K562 (cell line): Measurements from ENCODE around the gene C2orf72. TPM values are rescaled to one million over a fixed set of nuclear protein-coding genes. Genes with fewer than 3 reads are reported as not detected.
A peak's percentile ranks its signal among the peaks of the same experiment; 100 is the strongest.

ENCODE experiments used
- ATAC-seq: fragments of 200-7000 bp; cut with Tn5 transposase; 3 replicates; pipeline ENCODE4 v1.9.1; 2020; ENCODE audit warnings: moderate library complexity
- BruUV-seq: library from RNA; stranded (reverse); fragments of 400-500 nt; replicated peaks from 2 replicates; lab custom pipeline; 2021; lab: Mats Ljungman, UMichigan
- CTCF ChIA-PET: fragments of 300-600 bp; formaldehyde crosslinking; extraction: SDS; loops from one replicate; lab custom pipeline; 2021; ENCODE audit warnings: low intra/inter-chr PET ratio; lab: Yijun Ruan, JAX
- POLR2A ChIA-PET: fragments of 300-600, 350-650 bp; sonication (Branson Sonifier 250); formaldehyde crosslinking; extraction: SDS; loops from one replicate; lab custom pipeline; 2021; ENCODE audit warnings: antibody characterized with exemption, inconsistent platforms; lab: Yijun Ruan, JAX
- DNase-seq, 4 experiments: peaks; one replicate each; pipeline versions ENCODE4 v3.0.0 to v3.0.0-alpha.2; 2011 to 2018; ENCODE audit warnings: low spot score in 3 of 4, mixed read lengths in 3 of 4; ENCODE audit errors: extremely low read depth in 1 of 4
- FAIRE-seq: peaks from 2 replicates; lab custom pipeline; 2011; peaks lifted over from hg19 to GRCh38; lab: Jason Lieb, UNC
- H2AFZ ChIP-seq: 2 replicates; pipeline ENCODE4 v1.6.0; 2011; ENCODE audit warnings: low read depth, low read length, control low read depth, inconsistent platforms
- H3K27ac ChIP-seq: fragments of 200-600 bp; 3 replicates; pipeline ENCODE4 v1.8.0; 2011; ENCODE audit warnings: low read depth, mild to moderate bottlenecking, control low read depth, inconsistent platforms, low read length, moderate library complexity, mixed read lengths; ENCODE audit errors: extremely low read depth
- H3K27me3 ChIP-seq, 2 experiments: fragments of 300-600 bp in 1 of 2; 2 replicates in 1 of 2; 3 replicates in 1 of 2; pipeline versions ENCODE4 v1.6.0 to v1.8.0; 2011; ENCODE audit warnings: inconsistent platforms in 2 of 2, low read length in 2 of 2, mild to moderate bottlenecking in 1 of 2, mixed read lengths in 1 of 2, moderate library complexity in 1 of 2; ENCODE audit not compliant: control insufficient read depth in 2 of 2, insufficient read depth in 2 of 2
- H3K36me3 ChIP-seq: fragments of 300-600 bp; 3 replicates; pipeline ENCODE4 v1.8.0; 2011; ENCODE audit warnings: mild to moderate bottlenecking, low read length, inconsistent platforms; ENCODE audit not compliant: control insufficient read depth, insufficient read depth
- H3K4me1 ChIP-seq, 2 experiments: fragments of 200-600 bp in 1 of 2; replicated peaks in 1 of 2; 2 replicates in 1 of 2; 3 replicates in 1 of 2; pipeline versions ENCODE4 v1.5.1 to v1.8.0; 2011; ENCODE audit warnings: inconsistent platforms in 2 of 2, low read length in 2 of 2, mild to moderate bottlenecking in 1 of 2, mixed read lengths in 1 of 2, moderate library complexity in 1 of 2; ENCODE audit not compliant: control insufficient read depth in 2 of 2, insufficient read depth in 2 of 2
- H3K4me2 ChIP-seq: 2 replicates; pipeline ENCODE4 v1.6.1; 2011; ENCODE audit warnings: low read length, control low read depth, inconsistent platforms, mixed read lengths; ENCODE audit not compliant: insufficient read depth
- H3K4me3 ChIP-seq: fragments of 200-600 bp; sonication (generic), shearing (Covaris generic); 2 replicates; pipeline ENCODE4 v1.5.1; 2016; ENCODE audit warnings: control low read depth, inconsistent platforms
- H3K79me2 ChIP-seq: fragments of 200-600 bp; 3 replicates; pipeline ENCODE4 v1.8.0; 2011; ENCODE audit warnings: low read length, inconsistent platforms; ENCODE audit not compliant: control insufficient read depth, insufficient read depth
- H3K9ac ChIP-seq, 2 experiments: 2 replicates each; pipeline versions ENCODE4 v1.6.0 to v1.6.1; 2011; ENCODE audit warnings: low read depth in 2 of 2, low read length in 2 of 2, control low read depth in 1 of 2, inconsistent platforms in 1 of 2, mild to moderate bottlenecking in 1 of 2, mixed read lengths in 1 of 2; ENCODE audit not compliant: insufficient read depth in 1 of 2
- H3K9me1 ChIP-seq: one replicate; pipeline ENCODE4 v1.6.0; 2011; ENCODE audit warnings: inconsistent platforms, mild to moderate bottlenecking, low read length, moderate library complexity; ENCODE audit not compliant: control insufficient read depth, insufficient read depth
- H3K9me3 ChIP-seq: replicated peaks from 2 replicates; pipeline ENCODE4 v1.5.1; 2011; ENCODE audit warnings: low read depth, low read length, inconsistent platforms; ENCODE audit not compliant: control insufficient read depth, insufficient read depth
- H4K20me1 ChIP-seq: replicated peaks from 2 replicates; pipeline ENCODE4 v1.6.1; 2011; ENCODE audit warnings: low read length, inconsistent platforms, mixed read lengths; ENCODE audit not compliant: control insufficient read depth, insufficient read depth
- CBFA2T3 ChIP-seq: fragments of 450-650 bp; IDR thresholded peaks from 2 replicates; pipeline ENCODE4 v1.6.1; 2017
- CHD7 ChIP-seq: fragments of 200-600 bp; sonication (generic); IDR thresholded peaks from one replicate; pipeline ENCODE4 v1.6.1; 2012; ENCODE audit warnings: mild to moderate bottlenecking, low read depth, low read length, inconsistent platforms
- FOXK2 ChIP-seq, 2 experiments: fragments of 450-650 bp; IDR thresholded peaks in 1 of 2; conservative IDR thresholded peaks in 1 of 2; 2 replicates each; pipeline ENCODE4 v1.6.1; 2016; ENCODE audit warnings: low read depth in 2 of 2, mild to moderate bottlenecking in 1 of 2
- KLF13 ChIP-seq: fragments of 450-650 bp; IDR thresholded peaks from 2 replicates; pipeline ENCODE4 v1.6.1; 2016; ENCODE audit warnings: missing genetic modification characterization, low read depth, mild to moderate bottlenecking, missing compliant biosample characterization, moderate library complexity, borderline replicate concordance
- RCOR1 ChIP-seq, 2 experiments: IDR thresholded peaks; 2 replicates each; pipeline ENCODE4 v1.6.1; 2012; ENCODE audit warnings: low read depth in 2 of 2, low read length in 2 of 2, borderline replicate concordance in 1 of 2, improper control_type of control experiment in 1 of 2
- SETDB1 ChIP-seq: IDR thresholded peaks from one replicate; pipeline ENCODE4 v1.6.1; 2012; ENCODE audit warnings: low read length, control low read depth, inconsistent platforms
- SIX5 ChIP-seq, 2 experiments: IDR thresholded peaks; 2 replicates each; pipeline ENCODE4 v1.6.1; 2011; ENCODE audit warnings: low read length in 2 of 2, borderline replicate concordance in 1 of 2, low read depth in 1 of 2, mild to moderate bottlenecking in 1 of 2, moderate library complexity in 1 of 2; ENCODE audit not compliant: insufficient read depth in 1 of 2
- ZNF696 ChIP-seq: fragments of 250-450 bp; sonication (Bioruptor Pico); conservative IDR thresholded peaks from 2 replicates; pipeline ENCODE4 v1.4.0; 2020; ENCODE audit warnings: mild to moderate bottlenecking, moderate library complexity
- WGBS: fragments of 100-300 bp; shearing (Covaris generic); methylation state at CpG from one replicate; pipeline ENCODE4 v1.1.6; 2016; ENCODE audit warnings: low coverage, mixed read lengths; ENCODE audit not compliant: insufficient coverage; ENCODE audit errors: missing lambda C conversion rate; 5-methylcytosine and 5-hydroxymethylcytosine counted together
- in situ Hi-C: fragments of 300-500 bp; cut with MboI; formaldehyde crosslinking; loops from 4 replicates; pipeline ENCODE4 v1.15.0; 2018; ENCODE audit warnings: inconsistent platforms, mixed read lengths
- intact Hi-C: fragments of 100-400 bp; cut with micrococcal nuclease; formaldehyde crosslinking; loops from 2 replicates; pipeline ENCODE4 v1.14.2; 2022
- polyA plus RNA-seq, 8 experiments: library from polyadenylated mRNA; depleted of rRNA in 4 of 8; stranded (reverse) in 5 of 8; unstranded in 3 of 8; fragments of >200 nt; fragmentation: Nextera tagmentation in 2 of 8; fragmentation: Illumina TruSeq in 1 of 8; extraction: Ambion mirVana in 2 of 8; extraction: Trizol in 1 of 8; gene quantifications; 2 replicates each; pipeline versions ENCODE4 v1.2.1 to v1.2.3, GENCODE V29; 2011 to 2014; ENCODE audit warnings: inconsistent platforms in 1 of 8, missing spikeins in 1 of 8
- total RNA-seq, 7 experiments: library from RNA; depleted of rRNA in 6 of 7; stranded (reverse); fragments of >200 nt in 6 of 7; fragmentation: Illumina TruSeq in 2 of 7; extraction: Trizol in 2 of 7; gene quantifications; 2 replicates each; pipeline versions ENCODE4 v1.2.1 to v1.2.3, GENCODE V29; 2011 to 2021; ENCODE audit warnings: low replicate concordance in 1 of 7

C2orf72 gene
- total and polyA plus RNA-seq, 9 of the 15 experiments (the other 6 are each of a cell fraction or from before 2014, with no cell fraction given), result 0.08 to 0.18 (median 0.11) TPM; not detected in 6

GRCh38 chr2:231093933-231094332 lies 56.6 kb downstream of the C2orf72 start (continued):
- TF ChIP-seq FOXK2 (conservative IDR thresholded peaks at IDR 0.05 in 1 of 2, IDR thresholded peaks at IDR 0.05 in 1 of 2; ENCODE audit: low read depth in 2 of 2), result no peak
- TF ChIP-seq ZNF696, result no peak
- TF ChIP-seq SIX5 (IDR thresholded peaks at IDR 0.05; ENCODE audit: borderline replicate concordance in 1 of 2, insufficient read depth in 1 of 2, low read depth in 1 of 2, low read length in 2 of 2), result no peak

GRCh38 chr2:231094736-231095346 lies 57.5 kb downstream of the C2orf72 start:
- Histone ChIP-seq H3K4me1 (no peaks in the 10 kb centered on the region; a peak in 1 of 5 replicates), H3K36me3 (peaks cover 49% of the 10 kb centered on the region), H3K9me3 (no peaks in the 10 kb centered on the region), H3K27me3 (no peaks in the 10 kb centered on the region), H3K9ac (no peak overlapping the region), H2AFZ (no peak overlapping the region), H4K20me1 (no peaks in the 10 kb centered on the region; the same call in 1 of the 2 replicates), H3K27ac (no peak overlapping the region), H3K4me2 (no peak overlapping the region), H3K9me1 (no peaks in the 10 kb centered on the region), H3K79me2 (no peaks in the 10 kb centered on the region; the same call in 2 of the 3 replicates), H3K4me3 (no peak overlapping the region)
- WGBS, result 75% methylated on average over 4 of the region's 4 CpGs
- no peak for ATAC-seq
- no TSS peak for BruUV-seq
- intact Hi-C loops (no loop called here), in situ Hi-C loops (no loop called here)
- ChIA-PET CTCF (no interaction called here), POLR2A (no interaction called here)
- FAIRE-seq, result no peak
- DNase-seq, result no peak
- TF ChIP-seq SETDB1, result no peak
- no peak for TF ChIP-seq CHD7
- TF ChIP-seq CBFA2T3, result peak; percentile 24; the same call in 1 of the 2 replicates
- no peak for TF ChIP-seq RCOR1 (IDR thresholded peaks at IDR 0.05; ENCODE audit: borderline replicate concordance in 1 of 2, low read depth in 2 of 2, low read length in 2 of 2)
- no peak for TF ChIP-seq KLF13 (tag)
